ENCODE data around the gene FCN3.
"Not testable (repeated sequence)": the region's sequence is repeated elsewhere in the genome, so short reads cannot be mapped to it uniquely, and the experiment has no call there.

DNA sequence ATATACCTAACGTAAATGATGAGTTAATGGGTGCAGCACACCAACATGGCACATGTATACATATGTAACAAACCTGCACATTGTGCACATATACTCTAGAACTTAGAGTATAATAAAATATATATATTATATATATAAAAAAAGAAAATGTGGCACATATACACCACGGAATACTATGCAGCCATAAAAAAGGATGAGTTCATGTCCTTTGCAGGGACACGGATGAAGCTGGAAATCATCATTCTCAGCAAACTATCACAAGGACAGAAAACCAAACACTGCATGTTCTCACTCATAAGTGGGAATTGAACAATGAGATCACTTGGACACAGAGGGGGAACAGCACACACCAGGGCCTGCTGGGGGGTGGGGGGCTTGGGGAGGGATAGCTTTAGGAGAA is 10.2 kb upstream of the FCN3 start:
- TF ChIP-seq, protein P1, sequence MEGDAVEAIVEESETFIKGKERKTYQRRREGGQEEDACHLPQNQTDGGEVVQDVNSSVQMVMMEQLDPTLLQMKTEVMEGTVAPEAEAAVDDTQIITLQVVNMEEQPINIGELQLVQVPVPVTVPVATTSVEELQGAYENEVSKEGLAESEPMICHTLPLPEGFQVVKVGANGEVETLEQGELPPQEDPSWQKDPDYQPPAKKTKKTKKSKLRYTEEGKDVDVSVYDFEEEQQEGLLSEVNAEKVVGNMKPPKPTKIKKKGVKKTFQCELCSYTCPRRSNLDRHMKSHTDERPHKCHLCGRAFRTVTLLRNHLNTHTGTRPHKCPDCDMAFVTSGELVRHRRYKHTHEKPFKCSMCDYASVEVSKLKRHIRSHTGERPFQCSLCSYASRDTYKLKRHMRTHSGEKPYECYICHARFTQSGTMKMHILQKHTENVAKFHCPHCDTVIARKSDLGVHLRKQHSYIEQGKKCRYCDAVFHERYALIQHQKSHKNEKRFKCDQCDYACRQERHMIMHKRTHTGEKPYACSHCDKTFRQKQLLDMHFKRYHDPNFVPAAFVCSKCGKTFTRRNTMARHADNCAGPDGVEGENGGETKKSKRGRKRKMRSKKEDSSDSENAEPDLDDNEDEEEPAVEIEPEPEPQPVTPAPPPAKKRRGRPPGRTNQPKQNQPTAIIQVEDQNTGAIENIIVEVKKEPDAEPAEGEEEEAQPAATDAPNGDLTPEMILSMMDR (IDR thresholded peaks at IDR 0.05), result not testable (repeated sequence)
- TF ChIP-seq EZH2 (IDR thresholded peaks at IDR 0.05; ENCODE audit: borderline replicate concordance, insufficient read depth, low read depth, low read length, poor library complexity, severe bottlenecking), result not testable (repeated sequence)
